GM06990 (cell line): Measurements from ENCODE around the gene IL26.
A peak's percentile ranks its signal among the peaks of the same experiment; 100 is the strongest.

Experiments used
- DNase-seq: peaks from one replicate; pipeline ENCODE4 v3.0.0-alpha.2; 2011; ENCODE audit not compliant: insufficient read length; ENCODE audit errors: extremely low read depth
- H3K27me3 ChIP-seq: replicated peaks from 2 replicates; pipeline ENCODE4 v1.6.0; 2011; ENCODE audit warnings: low read length; ENCODE audit not compliant: control insufficient read depth, insufficient read depth
- H3K36me3 ChIP-seq: 2 replicates; pipeline ENCODE4 v1.5.1; 2011; ENCODE audit warnings: low read length; ENCODE audit not compliant: control insufficient read depth, insufficient read depth
- H3K4me3 ChIP-seq: replicated peaks from 2 replicates; pipeline ENCODE4 v1.5.1; 2011; ENCODE audit warnings: low read depth, mild to moderate bottlenecking, control low read depth, low read length
- CTCF ChIP-seq: IDR thresholded peaks from 2 replicates; pipeline ENCODE4 v1.5.1; 2011; ENCODE audit warnings: low read length, control low read depth, mild to moderate bottlenecking, inconsistent platforms; ENCODE audit not compliant: insufficient read depth, poor library complexity, severe bottlenecking

The IL26 gene

GRCh38 chr12:68159681-68160304 lies 65.8 kb downstream of the IL26 start, which contains the start of gene IFNG:
TSS of gene IFNG (minus strand) at chr12:68159740. CDS start at chr12:68159615, 125 bp downstream.
- no peaks in the 10 kb centered on the region for H3K36me3 ChIP-seq
- no peak within 1 kb of the TSS for H3K4me3 ChIP-seq
- H3K27me3 ChIP-seq = no peaks in the 10 kb centered on the region
- no peak for TF ChIP-seq CTCF
- peak; percentile 7 for DNase-seq

- TF ChIP-seq CTCF = peak; percentile 50
- H3K4me3 ChIP-seq = no peak overlapping the region
- H3K27me3 ChIP-seq = no peaks in the 10 kb centered on the region
- no peak for DNase-seq
- no peaks in the 10 kb centered on the region for H3K36me3 ChIP-seq
These were observed 67.2 kb downstream of the IL26 start for GRCh38 chr12:68158432-68158831.

GRCh38 chr12:68157380-68157779 lies 68.2 kb downstream of the IL26 start:
- Histone ChIP-seq H3K36me3 (no peaks in the 10 kb centered on the region), H3K27me3 (no peaks in the 10 kb centered on the region), H3K4me3 (no peak overlapping the region)
- no peak for DNase-seq
- no peak for TF ChIP-seq CTCF

- no peaks in the 10 kb centered on the region for H3K27me3 ChIP-seq
- H3K36me3 ChIP-seq = no peaks in the 10 kb centered on the region
- no peak for TF ChIP-seq CTCF
- DNase-seq = no peak
- no peak overlapping the region for H3K4me3 ChIP-seq
These were observed 69.0 kb downstream of the IL26 start for GRCh38 chr12:68156636-68157035.

- DNase-seq = no peak
- TF ChIP-seq CTCF = no peak
- Histone ChIP-seq H3K4me3 (no peak overlapping the region), H3K27me3 (no peaks in the 10 kb centered on the region), H3K36me3 (no peaks in the 10 kb centered on the region)
These were observed 70.8 kb downstream of the IL26 start for GRCh38 chr12:68154779-68155178.
